ENCODE results near the gene KIF11. TPM values are rescaled to one million over a fixed set of nuclear protein-coding genes. Genes with fewer than 3 reads are reported as not detected.

The KIF11 gene
- total RNA-seq, 4 donors from 2014 or later: 0.37 to 2.2 (median 0.69) TPM

- no peak for ATAC-seq (ENCODE audit: low FRiP score)
- TF ChIP-seq CTCF (IDR thresholded peaks at IDR 0.05): no peak
- no peak for DNase-seq (ENCODE audit: low spot score)
Measured at GRCh38 chr10:92678206-92678605, 85.3 kb downstream of the KIF11 start.

- DNase-seq (ENCODE audit: low spot score): no peak
- no peak for ATAC-seq (ENCODE audit: low FRiP score)
- no peak for TF ChIP-seq CTCF (IDR thresholded peaks at IDR 0.05)
Measured at GRCh38 chr10:92681306-92681834, 88.4 kb downstream of the KIF11 start.

- no peak for TF ChIP-seq CTCF (IDR thresholded peaks at IDR 0.05)
- no peak for DNase-seq (ENCODE audit: low spot score)
- no peak for ATAC-seq (ENCODE audit: low FRiP score)
Measured at GRCh38 chr10:92688573-92688926, 95.6 kb downstream of the KIF11 start.

- TF ChIP-seq CTCF (IDR thresholded peaks at IDR 0.05): no peak
- peak; percentile 55 for ATAC-seq (ENCODE audit: low FRiP score)
- DNase-seq (ENCODE audit: low spot score): no peak
Measured at GRCh38 chr10:92688927-92689662, 96.2 kb downstream of the KIF11 start.

- no peak for DNase-seq (ENCODE audit: low spot score)
- TF ChIP-seq CTCF (IDR thresholded peaks at IDR 0.05): no peak
Measured at GRCh38 chr10:92689663-92690210, 96.8 kb downstream of the KIF11 start, which contains the start of gene HHEX. Gene HHEX (plus strand): TSS chr10:92689955. CDS start chr10:92689987, 32 bp downstream.

GRCh38 chr10:92690211-92690914 lies 97.4 kb downstream of the KIF11 start:
- DNase-seq (ENCODE audit: low spot score) (no peak), ATAC-seq (ENCODE audit: low FRiP score) (peak; percentile 52)
- no peak for TF ChIP-seq CTCF (IDR thresholded peaks at IDR 0.05)

More at GRCh38 chr10:92689663-92690210, 96.8 kb downstream of the KIF11 start, which contains the start of gene HHEX:
- ATAC-seq (ENCODE audit: low FRiP score): peak; percentile 66

All from omental fat pad (tissue), 4 donors.